Erythroblast (primary cell): ENCODE data around the gene PKP3.
A peak's percentile ranks its signal among the peaks of the same experiment; 100 is the strongest.
"Not testable (repeated sequence)": the region's sequence is repeated elsewhere in the genome, so short reads cannot be mapped to it uniquely, and the experiment has no call there.

Experiments used
- DNase-seq, 2 experiments: peaks; one replicate each; lab custom pipeline; 2025; lab: John Stamatoyannopoulos, UW
- GATA1 ChIP-seq: IDR thresholded peaks from 2 replicates; pipeline ENCODE4 v1.6.1; 2011; ENCODE audit warnings: low read depth, mild to moderate bottlenecking, control low read depth, low read length, moderate library complexity
- POLR2A ChIP-seq: IDR thresholded peaks from 2 replicates; pipeline ENCODE4 v1.6.1; 2011; ENCODE audit warnings: mild to moderate bottlenecking, low read length

Gene PKP3

GRCh38 chr11:387193-387793, 6.7 kb upstream of the PKP3 start:
- no peak for DNase-seq
- no peak for TF ChIP-seq POLR2A
- TF ChIP-seq GATA1 = no peak

GRCh38 chr11:389369-389768, 4.6 kb upstream of the PKP3 start:
- DNase-seq = not testable (repeated sequence)

- TF ChIP-seq GATA1 (no peak), POLR2A (no peak)
- DNase-seq = no peak
Observed at GRCh38 chr11:390175-390574, 3.8 kb upstream of the PKP3 start.

- TF ChIP-seq GATA1 = no peak
- TF ChIP-seq POLR2A = no peak
- no peak for DNase-seq
Observed at GRCh38 chr11:391117-392017, 2.6 kb upstream of the PKP3 start.

- no peak for TF ChIP-seq POLR2A
- no peak for TF ChIP-seq GATA1
- DNase-seq = no peak
Observed at GRCh38 chr11:392102-392777, 1.8 kb upstream of the PKP3 start.

- peak in 1 of 2 experiments; percentile 32 for DNase-seq
Observed at GRCh38 chr11:393219-394033, 583 bp upstream of the PKP3 start.

GRCh38 chr11:394858-395655, 1.0 kb downstream of the PKP3 start:
- no peak for DNase-seq
- TF ChIP-seq POLR2A (no peak), GATA1 (no peak)

More at GRCh38 chr11:393219-394033, 583 bp upstream of the PKP3 start:
- TF ChIP-seq POLR2A = no peak
- no peak for TF ChIP-seq GATA1

- DNase-seq = no peak
Observed at GRCh38 chr11:395866-396265, 1.9 kb downstream of the PKP3 start.

GRCh38 chr11:396511-396947, 2.5 kb downstream of the PKP3 start:
- TF ChIP-seq POLR2A (no peak), GATA1 (no peak)
- peak in 1 of 2 experiments; percentile 30 for DNase-seq

More at GRCh38 chr11:395866-396265, 1.9 kb downstream of the PKP3 start:
- TF ChIP-seq GATA1 (no peak), POLR2A (no peak)

- DNase-seq = peak; percentile 62 to 75
Observed at GRCh38 chr11:396948-397548, 3.0 kb downstream of the PKP3 start.

GRCh38 chr11:398826-399225, 4.8 kb downstream of the PKP3 start:
- TF ChIP-seq POLR2A (no peak), GATA1 (no peak)
- DNase-seq = peak; percentile 41 to 78

More at GRCh38 chr11:396948-397548, 3.0 kb downstream of the PKP3 start:
- TF ChIP-seq POLR2A (no peak), GATA1 (no peak)

- TF ChIP-seq GATA1 = no peak
- TF ChIP-seq POLR2A = no peak
Observed at GRCh38 chr11:399731-400211, 5.8 kb downstream of the PKP3 start.

More at GRCh38 chr11:399731-400211, 5.8 kb downstream of the PKP3 start:
- peak in 1 of 2 experiments; percentile 61 for DNase-seq
